HG02759 (cell line): Measurements from ENCODE around the gene S1PR5.

Experiments
- ATAC-seq: cut with Tn5 transposase; IDR thresholded peaks from one replicate; pipeline ENCODE4 v1.9.1; 2021; ENCODE audit warnings: mild to moderate bottlenecking, moderate library complexity; ENCODE audit not compliant: unreplicated experiment

Gene S1PR5

GRCh38 chr19:10473192-10473591, 44.1 kb downstream of the S1PR5 start:
- ATAC-seq: no peak

GRCh38 chr19:10471909-10472308, 45.3 kb downstream of the S1PR5 start:
- ATAC-seq: no peak

- ATAC-seq: no peak
Observed at GRCh38 chr19:10468133-10468532, 49.1 kb downstream of the S1PR5 start.

- ATAC-seq: no peak
Observed at GRCh38 chr19:10467104-10467706, 50.0 kb downstream of the S1PR5 start.

- ATAC-seq: no peak
Observed at GRCh38 chr19:10464456-10464855, 52.8 kb downstream of the S1PR5 start.
